H9 (cell line): Measurements from ENCODE around the gene ABCD4. TPM values are rescaled to one million over a fixed set of nuclear protein-coding genes. Genes with fewer than 3 reads are reported as not detected.

ENCODE experiments used
- DNase-seq: peaks from one replicate; pipeline ENCODE4 v3.0.0-alpha.2; 2017
- H2AFZ ChIP-seq: one replicate; pipeline ENCODE4 v1.6.1; 2013; ENCODE audit warnings: mild to moderate bottlenecking, low read length, control low read depth, moderate library complexity
- H2AK5ac ChIP-seq: 2 replicates; pipeline ENCODE4 v1.6.1; 2013; ENCODE audit warnings: low read length, control low read depth, mixed read lengths; ENCODE audit not compliant: insufficient read length
- H2BK120ac ChIP-seq: one replicate; pipeline ENCODE4 v1.6.1; 2013; ENCODE audit warnings: low read depth, mild to moderate bottlenecking, low read length, control low read depth, inconsistent platforms; ENCODE audit not compliant: poor library complexity, severe bottlenecking
- H2BK12ac ChIP-seq: 2 replicates; pipeline ENCODE4 v1.6.1; 2013; ENCODE audit warnings: low read length, control low read depth, mixed read lengths, low read depth; ENCODE audit not compliant: insufficient read length
- H2BK15ac ChIP-seq: 2 replicates; pipeline ENCODE4 v1.6.1; 2013; ENCODE audit warnings: low read depth, low read length, control low read depth
- H2BK20ac ChIP-seq: one replicate; pipeline ENCODE4 v1.6.1; 2013; ENCODE audit warnings: low read depth, mild to moderate bottlenecking, low read length, control low read depth, inconsistent platforms; ENCODE audit not compliant: poor library complexity, severe bottlenecking
- H2BK5ac ChIP-seq: 2 replicates; pipeline ENCODE4 v1.6.1; 2013; ENCODE audit warnings: low read length, control low read depth, mixed read lengths; ENCODE audit not compliant: insufficient read length
- H3K14ac ChIP-seq: 2 replicates; pipeline ENCODE4 v1.6.1; 2013; ENCODE audit warnings: low read length, control low read depth; ENCODE audit not compliant: insufficient read depth
- H3K18ac ChIP-seq: 2 replicates; pipeline ENCODE4 v1.6.1; 2013; ENCODE audit warnings: low read depth, mild to moderate bottlenecking, mixed read lengths, low read length, control low read depth; ENCODE audit not compliant: insufficient read length
- H3K23ac ChIP-seq: 2 replicates; pipeline ENCODE4 v1.6.1; 2013; ENCODE audit warnings: low read length, control low read depth, mixed read lengths, low read depth; ENCODE audit not compliant: insufficient read length
- H3K23me2 ChIP-seq: 2 replicates; pipeline ENCODE4 v1.6.1; 2013; ENCODE audit warnings: low read depth, mild to moderate bottlenecking, mixed read lengths, low read length, control low read depth; ENCODE audit not compliant: insufficient read length, poor library complexity, severe bottlenecking
- H3K27ac ChIP-seq: 2 replicates; pipeline ENCODE4 v1.5.1; 2013; ENCODE audit warnings: low read length, control low read depth, mixed read lengths, low read depth; ENCODE audit not compliant: insufficient read length
- H3K27me3 ChIP-seq: 2 replicates; pipeline ENCODE4 v1.6.1; 2013; ENCODE audit warnings: low read length, control low read depth, inconsistent platforms; ENCODE audit not compliant: insufficient read depth
- H3K4ac ChIP-seq: 2 replicates; pipeline ENCODE4 v1.6.1; 2013; ENCODE audit warnings: low read depth, mild to moderate bottlenecking, control low read depth, inconsistent platforms, low read length, moderate library complexity
- H3K4me1 ChIP-seq: 2 replicates; pipeline ENCODE4 v1.6.1; 2013; ENCODE audit warnings: low read length, control low read depth, inconsistent platforms; ENCODE audit not compliant: insufficient read depth
- H3K4me2 ChIP-seq: 2 replicates; pipeline ENCODE4 v1.6.1; 2013; ENCODE audit warnings: low read length, control low read depth, mixed read lengths; ENCODE audit not compliant: insufficient read length, insufficient read depth
- H3K56ac ChIP-seq: 2 replicates; pipeline ENCODE4 v1.6.1; 2013; ENCODE audit warnings: low read depth, mild to moderate bottlenecking, mixed read lengths, low read length, control low read depth; ENCODE audit not compliant: insufficient read length
- H3K79me1 ChIP-seq: 2 replicates; pipeline ENCODE4 v1.6.1; 2013; ENCODE audit warnings: low read depth, mild to moderate bottlenecking, moderate library complexity, low read length, control low read depth, inconsistent platforms; ENCODE audit not compliant: insufficient read depth, poor library complexity, severe bottlenecking
- H3K79me2 ChIP-seq: 2 replicates; pipeline ENCODE4 v1.6.1; 2013; ENCODE audit warnings: low read length, control low read depth, inconsistent platforms; ENCODE audit not compliant: insufficient read depth
- H3K9ac ChIP-seq: 2 replicates; pipeline ENCODE4 v1.6.1; 2013; ENCODE audit warnings: low read length, control low read depth, mixed read lengths; ENCODE audit not compliant: insufficient read length; ENCODE audit errors: extremely low read depth
- H3K9me3 ChIP-seq: one replicate; pipeline ENCODE4 v1.6.1; 2013; ENCODE audit warnings: low read depth, low read length, inconsistent platforms; ENCODE audit not compliant: control insufficient read depth
- H3T11ph ChIP-seq: one replicate; pipeline ENCODE4 v1.6.1; 2013; ENCODE audit warnings: mild to moderate bottlenecking, low read length, control low read depth, inconsistent platforms
- H4K20me1 ChIP-seq: one replicate; pipeline ENCODE4 v1.6.1; 2013; ENCODE audit not compliant: control insufficient read depth, insufficient read length, insufficient read depth
- H4K5ac ChIP-seq: 2 replicates; pipeline ENCODE4 v1.6.1; 2013; ENCODE audit warnings: low read depth, mild to moderate bottlenecking, mixed read lengths, low read length, control low read depth; ENCODE audit not compliant: insufficient read length
- H4K8ac ChIP-seq: replicated peaks from 2 replicates; pipeline ENCODE4 v1.6.1; 2013; ENCODE audit warnings: low read length, control low read depth, mixed read lengths, low read depth; ENCODE audit not compliant: insufficient read length
- H4K91ac ChIP-seq: 2 replicates; pipeline ENCODE4 v1.6.1; 2013; ENCODE audit warnings: low read depth, mild to moderate bottlenecking, moderate library complexity, mixed read lengths, low read length, control low read depth; ENCODE audit not compliant: insufficient read length
- H3K27ac Mint-ChIP-seq, 3 experiments: 2 replicates in 2 of 3; 3 replicates in 1 of 3; pipeline ENCODE4 v1.8.0; 2020 to 2021; ENCODE audit warnings: mixed read lengths in 3 of 3, mild to moderate bottlenecking in 1 of 3, moderate library complexity in 1 of 3
- H3K27me3 Mint-ChIP-seq: 2 replicates; pipeline ENCODE4 v1.8.0; 2021; ENCODE audit warnings: low read depth, mild to moderate bottlenecking, moderate library complexity, mixed read lengths
- H3K36me3 Mint-ChIP-seq, 3 experiments: 2 replicates in 2 of 3; 3 replicates in 1 of 3; pipeline ENCODE4 v1.8.0; 2020 to 2021; ENCODE audit warnings: low read depth in 3 of 3, mixed read lengths in 3 of 3; ENCODE audit not compliant: insufficient read depth in 1 of 3
- H3K4me1 Mint-ChIP-seq, 2 experiments: 2 replicates each; pipeline ENCODE4 v1.8.0; 2020; ENCODE audit warnings: mixed read lengths in 2 of 2
- H3K4me3 Mint-ChIP-seq, 2 experiments: 2 replicates in 1 of 2; 3 replicates in 1 of 2; pipeline ENCODE4 v1.8.0; 2020 to 2021; ENCODE audit warnings: mild to moderate bottlenecking in 2 of 2, mixed read lengths in 2 of 2, moderate library complexity in 1 of 2
- H3K9me3 Mint-ChIP-seq, 2 experiments: 2 replicates in 1 of 2; 3 replicates in 1 of 2; pipeline ENCODE4 v1.8.0; 2020; ENCODE audit warnings: mild to moderate bottlenecking in 2 of 2, mixed read lengths in 2 of 2, moderate library complexity in 1 of 2
- CTCF ChIP-seq: fragments of 200-600 bp; sonication (generic); conservative IDR thresholded peaks from 3 replicates; pipeline ENCODE4 v1.8.0; 2021; ENCODE audit warnings: antibody characterized with exemption, mild to moderate bottlenecking
- WGBS: extraction: QIAGEN DNeasy Blood & Tissue Kit; methylation state at CpG from one replicate; pipeline ENCODE4 v1.1.7; 2013; ENCODE audit warnings: missing lambda C conversion rate, low lambda C conversion rate, mixed read lengths; ENCODE audit not compliant: insufficient read length; ENCODE audit errors: extremely low coverage; 5-methylcytosine and 5-hydroxymethylcytosine counted together
- total RNA-seq: library from RNA; stranded (reverse); gene quantifications from 2 replicates; pipeline ENCODE4 v1.2.1, GENCODE V29; 2021

ABCD4 gene
- total RNA-seq, 1 experiment from 2014 or later, result 80.9 TPM

GRCh38 chr14:74290415-74290814, 12.3 kb downstream of the ABCD4 start:
- H4K20me1 ChIP-seq, result no peaks in the 10 kb centered on the region
- H3K4ac ChIP-seq, result no peak overlapping the region
- no peak overlapping the region for H2BK20ac ChIP-seq
- H3K4me1 ChIP-seq, result no peaks in the 10 kb centered on the region; the same call in 1 of the 2 replicates
- no peaks in the 10 kb centered on the region for H3K79me2 ChIP-seq
- TF ChIP-seq CTCF, result peak; percentile 73
- H2BK120ac ChIP-seq, result no peak overlapping the region
- no peaks in the 10 kb centered on the region for H3K9me3 ChIP-seq
- H3K27me3 ChIP-seq, result no peaks in the 10 kb centered on the region
- no peak overlapping the region for H3K56ac ChIP-seq
- H2BK5ac ChIP-seq, result no peak overlapping the region
- H3K27me3 Mint-ChIP-seq, result no peaks in the 10 kb centered on the region; the same call in 1 of the 2 replicates
- no peak overlapping the region for H2BK12ac ChIP-seq
- no peak overlapping the region for H2AFZ ChIP-seq
- H3K4me2 ChIP-seq, result no peak overlapping the region
- H4K91ac ChIP-seq, result no peak overlapping the region
- H2AK5ac ChIP-seq, result no peak overlapping the region
- DNase-seq, result no peak
- H3K23ac ChIP-seq, result no peak overlapping the region
- H4K8ac ChIP-seq, result no peak overlapping the region
- no peaks in the 10 kb centered on the region for H3K79me1 ChIP-seq
- peaks cover 6 to 11% of the 10 kb centered on the region in 2 experiments for H3K4me1 Mint-ChIP-seq
- H3K27ac ChIP-seq, result no peak overlapping the region
- no peaks in the 10 kb centered on the region for H3K9me3 Mint-ChIP-seq
- H3K18ac ChIP-seq, result no peak overlapping the region
- H3T11ph ChIP-seq, result no peak overlapping the region
- H4K5ac ChIP-seq, result no peak overlapping the region
- H2BK15ac ChIP-seq, result no peak overlapping the region
- H3K27ac Mint-ChIP-seq, result peak overlapping the region in 1 of 3 experiments; percentile 51; a peak in 1 of 7 replicates
- peak overlapping the region in 1 of 2 experiments; percentile 28; a peak in 1 of 5 replicates for H3K4me3 Mint-ChIP-seq
- H3K14ac ChIP-seq, result no peak overlapping the region
- no peak overlapping the region for H3K9ac ChIP-seq
- no CpG with 5 or more reads among the region's 7 CpGs for WGBS
- peaks cover 37 to 82% (median 81%) of the 10 kb centered on the region in 3 experiments for H3K36me3 Mint-ChIP-seq
- H3K23me2 ChIP-seq, result no peaks in the 10 kb centered on the region
